Left ventricle myocardium inferior (tissue), 1 donor: ENCODE data around the gene EIF3M. TPM values are rescaled to one million over a fixed set of nuclear protein-coding genes. Genes with fewer than 3 reads are reported as not detected.

Experiments
- DNase-seq: peaks from one replicate; pipeline ENCODE4 v3.0.0-alpha.2; 2020
- H3K27ac ChIP-seq: fragments of 200-600 bp; replicated peaks from 2 replicates; pipeline ENCODE4 v1.8.0; 2021
- H3K27me3 ChIP-seq: fragments of 200-600 bp; 2 replicates; pipeline ENCODE4 v1.8.0; 2021; ENCODE audit warnings: low read depth
- H3K36me3 ChIP-seq: fragments of 200-600 bp; 2 replicates; pipeline ENCODE4 v1.8.0; 2021
- H3K4me1 ChIP-seq: fragments of 200-600 bp; 2 replicates; pipeline ENCODE4 v1.8.0; 2021
- H3K4me3 ChIP-seq: fragments of 200-600 bp; 2 replicates; pipeline ENCODE4 v1.8.0; 2021; ENCODE audit warnings: mild to moderate bottlenecking, moderate library complexity
- H3K9me3 ChIP-seq: fragments of 200-600 bp; replicated peaks from 2 replicates; pipeline ENCODE4 v1.8.0; 2021
- intact Hi-C: fragments of 100-400 bp; cut with micrococcal nuclease; formaldehyde crosslinking; loops from one replicate; pipeline ENCODE4 v1.11.0; 2022
- total RNA-seq: library from RNA; stranded (reverse); fragmentation: NEBNext Ultra II Directional; extraction: Animal tissue kit (Norgen Biotek cat#: 25700); gene quantifications from one replicate; pipeline ENCODE4 v1.2.1, GENCODE V29; 2021
- TF ChIP-seq, protein P1 (sequence below): fragments of 200-600 bp; IDR thresholded peaks from 2 replicates; pipeline ENCODE4 v1.8.0; 2021; ENCODE audit warnings: antibody characterized with exemption, mild to moderate bottlenecking, borderline replicate concordance
- donor health status: DM: no; HTN: yes; CAD: no; lungs with severe emphysema.

The EIF3M gene
- total RNA-seq, 1 donor from 2014 or later: 153 TPM

DNA sequence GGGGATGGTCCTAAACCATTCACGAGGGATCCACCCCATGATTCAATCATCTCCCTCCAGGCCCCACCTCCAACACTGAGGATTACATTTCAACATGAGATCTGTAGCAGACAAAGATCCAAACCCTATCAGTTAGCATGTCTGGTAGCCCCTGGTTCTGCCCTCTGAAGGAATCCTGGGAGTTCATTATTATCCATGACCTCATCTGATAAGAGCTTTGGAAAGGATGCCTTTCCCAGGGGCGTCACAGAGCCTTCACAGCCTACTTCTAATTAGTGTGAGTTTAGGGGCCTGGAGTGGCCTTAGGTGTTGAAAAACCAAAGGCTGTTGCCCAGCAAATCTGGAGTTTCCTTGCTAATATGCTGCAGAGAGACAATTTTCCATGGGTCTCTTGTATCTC is 8.6 kb upstream of the EIF3M start:
- Histone ChIP-seq H3K9me3 (no peaks in the 10 kb centered on the region), H3K27me3 (peaks cover 28% of the 10 kb centered on the region), H3K27ac (no peak overlapping the region), H3K36me3 (no peaks in the 10 kb centered on the region), H3K4me1 (no peaks in the 10 kb centered on the region), H3K4me3 (no peak overlapping the region)
- intact Hi-C loops: no loop called here
- TF ChIP-seq, protein P1, sequence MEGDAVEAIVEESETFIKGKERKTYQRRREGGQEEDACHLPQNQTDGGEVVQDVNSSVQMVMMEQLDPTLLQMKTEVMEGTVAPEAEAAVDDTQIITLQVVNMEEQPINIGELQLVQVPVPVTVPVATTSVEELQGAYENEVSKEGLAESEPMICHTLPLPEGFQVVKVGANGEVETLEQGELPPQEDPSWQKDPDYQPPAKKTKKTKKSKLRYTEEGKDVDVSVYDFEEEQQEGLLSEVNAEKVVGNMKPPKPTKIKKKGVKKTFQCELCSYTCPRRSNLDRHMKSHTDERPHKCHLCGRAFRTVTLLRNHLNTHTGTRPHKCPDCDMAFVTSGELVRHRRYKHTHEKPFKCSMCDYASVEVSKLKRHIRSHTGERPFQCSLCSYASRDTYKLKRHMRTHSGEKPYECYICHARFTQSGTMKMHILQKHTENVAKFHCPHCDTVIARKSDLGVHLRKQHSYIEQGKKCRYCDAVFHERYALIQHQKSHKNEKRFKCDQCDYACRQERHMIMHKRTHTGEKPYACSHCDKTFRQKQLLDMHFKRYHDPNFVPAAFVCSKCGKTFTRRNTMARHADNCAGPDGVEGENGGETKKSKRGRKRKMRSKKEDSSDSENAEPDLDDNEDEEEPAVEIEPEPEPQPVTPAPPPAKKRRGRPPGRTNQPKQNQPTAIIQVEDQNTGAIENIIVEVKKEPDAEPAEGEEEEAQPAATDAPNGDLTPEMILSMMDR: no peak
- DNase-seq: no peak

DNA sequence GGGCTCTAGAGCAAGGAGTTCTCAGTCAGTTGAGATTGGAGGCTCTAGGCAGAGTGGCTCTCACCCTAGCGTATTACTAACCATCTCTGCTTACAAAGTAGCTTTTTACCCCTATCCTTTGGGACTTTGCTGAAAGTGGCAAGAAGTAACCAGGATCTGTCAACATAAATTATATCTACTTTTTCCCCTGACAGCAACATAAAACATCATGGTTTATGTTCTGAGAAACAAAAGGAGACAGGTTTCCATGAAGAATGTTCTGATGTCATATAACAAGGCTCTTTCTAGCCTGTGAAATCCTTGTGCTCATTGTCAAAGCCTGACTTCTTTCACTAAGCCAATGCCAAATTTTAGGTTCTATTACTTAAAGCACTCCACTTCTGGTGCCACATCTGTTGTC is 7.2 kb upstream of the EIF3M start:
- Histone ChIP-seq H3K27me3 (peaks cover 21% of the 10 kb centered on the region), H3K4me1 (no peaks in the 10 kb centered on the region), H3K4me3 (no peak overlapping the region), H3K27ac (no peak overlapping the region), H3K9me3 (no peaks in the 10 kb centered on the region), H3K36me3 (no peaks in the 10 kb centered on the region)
- intact Hi-C loops: no loop called here
- TF ChIP-seq, protein P1: no peak
- no peak for DNase-seq

DNA sequence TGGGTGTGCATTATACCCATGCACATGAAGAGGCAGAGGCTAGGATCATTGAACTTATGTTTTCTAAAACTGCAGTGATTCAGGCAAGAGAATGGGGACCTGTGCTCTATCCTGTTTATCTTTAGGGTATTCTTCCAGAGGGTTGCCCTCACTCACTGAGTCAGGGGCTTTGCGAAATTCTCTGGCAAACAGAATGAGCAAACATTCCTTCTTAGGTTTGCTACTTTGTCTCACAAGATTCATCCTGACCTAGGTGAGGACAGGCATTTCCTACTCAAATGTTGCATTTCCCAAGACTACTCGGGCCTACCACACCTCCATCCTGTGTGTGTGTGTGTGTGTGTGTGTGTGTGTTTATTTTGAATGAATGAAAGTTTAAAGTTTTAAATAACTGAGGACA is 2.7 kb upstream of the EIF3M start:
- intact Hi-C loops: loop anchor here (10.0 kb wide), 1 partner anchor 314 kb away; the partner anchor contains the start of gene QSER1
- TF ChIP-seq, protein P1: no peak
- H3K9me3 ChIP-seq: no peaks in the 10 kb centered on the region

DNA sequence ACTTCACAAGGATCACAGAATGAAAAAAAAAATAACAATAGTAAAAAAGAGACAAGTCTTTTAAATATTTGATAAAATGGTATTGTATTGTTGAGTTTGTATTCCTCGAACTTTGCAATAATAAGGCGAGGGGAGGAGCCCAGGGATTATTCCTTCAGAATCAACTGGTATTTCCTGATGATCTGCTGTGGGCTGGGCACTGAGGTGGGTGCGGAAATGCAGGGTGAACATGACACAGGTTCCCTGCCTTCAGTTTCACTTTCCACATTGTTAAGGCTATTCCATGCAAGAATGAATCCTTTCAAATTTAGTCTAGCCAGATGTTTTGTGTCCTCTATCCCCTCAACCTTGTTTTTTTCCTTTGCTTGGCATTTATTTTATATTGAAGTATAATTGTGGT is 2.1 kb upstream of the EIF3M start:
- TF ChIP-seq, protein P1: no peak
- intact Hi-C loops: loop anchor here (10.0 kb wide), 1 partner anchor 313 kb away; the partner anchor contains the start of gene QSER1
- Histone ChIP-seq H3K27me3 (peaks cover 14% of the 10 kb centered on the region), H3K9me3 (no peaks in the 10 kb centered on the region), H3K27ac (no peak overlapping the region), H3K4me1 (peaks cover 32% of the 10 kb centered on the region), H3K36me3 (no peaks in the 10 kb centered on the region), H3K4me3 (no peak overlapping the region)
- DNase-seq: no peak

More for the DNA sequence above, 2.7 kb upstream of the EIF3M start:
- Histone ChIP-seq H3K27me3 (peaks cover 14% of the 10 kb centered on the region), H3K4me3 (no peak overlapping the region), H3K27ac (no peak overlapping the region), H3K4me1 (peaks cover 26% of the 10 kb centered on the region), H3K36me3 (no peaks in the 10 kb centered on the region)
- DNase-seq: no peak

DNA sequence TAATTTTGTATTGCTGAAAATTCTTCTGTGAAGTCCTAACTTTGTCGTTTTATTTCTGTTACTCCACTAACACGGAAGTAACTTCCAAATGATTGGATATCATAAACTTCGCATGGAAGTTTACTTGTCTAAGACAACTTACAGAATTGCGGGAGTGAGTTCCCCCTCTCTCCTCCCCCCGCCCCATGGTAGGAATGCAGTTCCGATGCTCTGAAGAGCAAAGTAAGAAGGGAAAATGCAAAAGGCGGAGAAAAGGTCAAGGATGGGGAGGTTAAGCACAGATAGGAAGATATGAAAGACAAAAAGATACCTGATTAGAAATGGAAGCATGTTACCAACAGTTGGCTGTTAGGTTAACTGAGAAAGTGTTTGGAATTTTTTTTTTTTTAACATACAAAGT is 1.3 kb downstream of the EIF3M start:
- H3K9me3 ChIP-seq: no peaks in the 10 kb centered on the region
- H3K36me3 ChIP-seq: peaks cover 15% of the 10 kb centered on the region
- TF ChIP-seq, protein P1: no peak
- peaks cover 44% of the 10 kb centered on the region for H3K4me1 ChIP-seq
- H3K4me3 ChIP-seq: peak overlapping the region; percentile 84
- no peaks in the 10 kb centered on the region for H3K27me3 ChIP-seq
- no peak for DNase-seq
- intact Hi-C loops: loop anchor here (10.0 kb wide), 1 partner anchor 310 kb away; the partner anchor contains the start of gene QSER1
- no peak overlapping the region for H3K27ac ChIP-seq
